HEK293 (cell line): ENCODE data around the gene LRRC57.
A peak's percentile ranks its signal among the peaks of the same experiment; 100 is the strongest.

Experiments used
- HOXC10 ChIP-seq: sonication (generic); formaldehyde crosslinking; IDR thresholded peaks from 2 replicates; pipeline ENCODE4 v1.8.1; 2023; ENCODE audit warnings: mild to moderate bottlenecking, missing genetic modification reagents
- HOXD13 ChIP-seq: sonication (generic); formaldehyde crosslinking; IDR thresholded peaks from 2 replicates; pipeline ENCODE4 v1.8.0; 2022; ENCODE audit warnings: missing genetic modification reagents, borderline replicate concordance
- MEIS1 ChIP-seq: sonication (generic); formaldehyde crosslinking; IDR thresholded peaks from 2 replicates; pipeline ENCODE4 v1.8.1; 2022; ENCODE audit warnings: missing genetic modification reagents, mild to moderate bottlenecking, borderline replicate concordance
- PRDM1 ChIP-seq: fragments of 450-650 bp; formaldehyde crosslinking; IDR thresholded peaks from 2 replicates; pipeline ENCODE4; 2016; ENCODE audit warnings: missing biosample characterization, missing genetic modification characterization
- SALL2 ChIP-seq: fragments of 450-650 bp; formaldehyde crosslinking; IDR thresholded peaks from 2 replicates; pipeline ENCODE4 v1.5.0; 2017; ENCODE audit warnings: missing biosample characterization, mild to moderate bottlenecking, missing genetic modification characterization, borderline replicate concordance
- SETDB1 ChIP-seq: IDR thresholded peaks from one replicate; pipeline ENCODE4 v1.6.1; 2017; ENCODE audit warnings: mild to moderate bottlenecking, low read length, moderate library complexity, mixed read lengths; ENCODE audit not compliant: insufficient read length
- ZFP37 ChIP-seq: fragments of 450-650 bp; formaldehyde crosslinking; IDR thresholded peaks from 2 replicates; pipeline ENCODE4 v1.5.1; 2016; ENCODE audit warnings: missing biosample characterization, missing genetic modification characterization
- ZNF140 ChIP-seq: fragments of 450-650 bp; formaldehyde crosslinking; IDR thresholded peaks from 2 replicates; pipeline ENCODE4 v1.5.1; 2016; ENCODE audit warnings: missing biosample characterization, missing genetic modification characterization
- ZNF184 ChIP-seq: fragments of 450-650 bp; IDR thresholded peaks from 2 replicates; pipeline ENCODE4 v1.5.1; 2018; ENCODE audit warnings: missing biosample characterization, mild to moderate bottlenecking, missing genetic modification characterization
- ZNF202 ChIP-seq: fragments of 450-650 bp; formaldehyde crosslinking; IDR thresholded peaks from 2 replicates; pipeline ENCODE4 v1.5.1; 2016; ENCODE audit warnings: missing biosample characterization, missing genetic modification characterization, borderline replicate concordance
- ZNF211 ChIP-seq: fragments of 450-650 bp; formaldehyde crosslinking; IDR thresholded peaks from 2 replicates; pipeline ENCODE4 v1.5.1; 2016; ENCODE audit warnings: low read depth, missing biosample characterization, missing genetic modification characterization
- ZNF302 ChIP-seq: fragments of 450-650 bp; formaldehyde crosslinking; IDR thresholded peaks from 2 replicates; pipeline ENCODE4 v1.5.1; 2016; ENCODE audit warnings: missing biosample characterization, missing genetic modification characterization, low read depth
- ZNF350 ChIP-seq: fragments of 450-650 bp; formaldehyde crosslinking; IDR thresholded peaks from 2 replicates; pipeline ENCODE4 v1.5.0; 2017; ENCODE audit warnings: missing biosample characterization, mild to moderate bottlenecking, missing genetic modification characterization
- ZNF423 ChIP-seq: fragments of 450-650 bp; formaldehyde crosslinking; IDR thresholded peaks from 2 replicates; pipeline ENCODE4 v1.5.1; 2016; ENCODE audit warnings: missing biosample characterization, missing genetic modification characterization
- ZNF510 ChIP-seq: fragments of 450-650 bp; formaldehyde crosslinking; IDR thresholded peaks from 2 replicates; pipeline ENCODE4 v1.5.1; 2018; ENCODE audit warnings: mild to moderate bottlenecking, missing genetic modification characterization, missing biosample characterization; ENCODE audit not compliant: insufficient replicate concordance
- ZNF585B ChIP-seq: fragments of 450-650 bp; formaldehyde crosslinking; IDR thresholded peaks from 2 replicates; pipeline ENCODE4 v1.5.1; 2016; ENCODE audit warnings: missing biosample characterization, missing genetic modification characterization
- ZNF660 ChIP-seq: fragments of 450-650 bp; IDR thresholded peaks from 2 replicates; pipeline ENCODE4 v1.5.1; 2018; ENCODE audit warnings: missing biosample characterization, mild to moderate bottlenecking, missing genetic modification characterization
- ZNF777 ChIP-seq: fragments of 450-650 bp; formaldehyde crosslinking; IDR thresholded peaks from 2 replicates; pipeline ENCODE4 v1.5.1; 2017; ENCODE audit warnings: missing biosample characterization, missing genetic modification characterization, borderline replicate concordance
- ZNF792 ChIP-seq: fragments of 450-650 bp; formaldehyde crosslinking; IDR thresholded peaks from 2 replicates; pipeline ENCODE4 v1.5.1; 2016; ENCODE audit warnings: missing biosample characterization, missing genetic modification characterization
- TF ChIP-seq, protein P1 (sequence below): fragments of 450-650 bp; formaldehyde crosslinking; IDR thresholded peaks from 2 replicates; pipeline ENCODE4 v1.5.1; 2016; ENCODE audit warnings: missing biosample characterization, missing genetic modification characterization, borderline replicate concordance
- TF ChIP-seq, protein P2 (sequence below): fragments of 450-650 bp; formaldehyde crosslinking; IDR thresholded peaks from 2 replicates; pipeline ENCODE4 v1.5.1; 2016; ENCODE audit warnings: missing biosample characterization, missing genetic modification characterization
- TF ChIP-seq, protein P3 (sequence below): fragments of 450-650 bp; formaldehyde crosslinking; IDR thresholded peaks from 2 replicates; pipeline ENCODE4 v1.5.1; 2017; ENCODE audit warnings: missing biosample characterization, mild to moderate bottlenecking, missing genetic modification characterization, moderate library complexity
- TF ChIP-seq, protein P4 (sequence below): fragments of 450-650 bp; formaldehyde crosslinking; conservative IDR thresholded peaks from 2 replicates; pipeline ENCODE4 v1.5.1; 2016; ENCODE audit warnings: low read depth, missing biosample characterization, missing genetic modification characterization
- TF ChIP-seq, protein P5 (sequence below): fragments of 450-650 bp; formaldehyde crosslinking; IDR thresholded peaks from 2 replicates; pipeline ENCODE4 v1.5.1; 2016; ENCODE audit warnings: missing biosample characterization, missing genetic modification characterization
- TF ChIP-seq, protein P6 (sequence below): fragments of 450-650 bp; formaldehyde crosslinking; IDR thresholded peaks from 2 replicates; pipeline ENCODE4 v1.5.1; 2016; ENCODE audit warnings: missing biosample characterization, missing genetic modification characterization

Gene LRRC57

GRCh38 chr15:42490671-42491538, 57.7 kb downstream of the LRRC57 start, which contains the start of gene ZNF106 (continued):
- TF ChIP-seq, protein P1, sequence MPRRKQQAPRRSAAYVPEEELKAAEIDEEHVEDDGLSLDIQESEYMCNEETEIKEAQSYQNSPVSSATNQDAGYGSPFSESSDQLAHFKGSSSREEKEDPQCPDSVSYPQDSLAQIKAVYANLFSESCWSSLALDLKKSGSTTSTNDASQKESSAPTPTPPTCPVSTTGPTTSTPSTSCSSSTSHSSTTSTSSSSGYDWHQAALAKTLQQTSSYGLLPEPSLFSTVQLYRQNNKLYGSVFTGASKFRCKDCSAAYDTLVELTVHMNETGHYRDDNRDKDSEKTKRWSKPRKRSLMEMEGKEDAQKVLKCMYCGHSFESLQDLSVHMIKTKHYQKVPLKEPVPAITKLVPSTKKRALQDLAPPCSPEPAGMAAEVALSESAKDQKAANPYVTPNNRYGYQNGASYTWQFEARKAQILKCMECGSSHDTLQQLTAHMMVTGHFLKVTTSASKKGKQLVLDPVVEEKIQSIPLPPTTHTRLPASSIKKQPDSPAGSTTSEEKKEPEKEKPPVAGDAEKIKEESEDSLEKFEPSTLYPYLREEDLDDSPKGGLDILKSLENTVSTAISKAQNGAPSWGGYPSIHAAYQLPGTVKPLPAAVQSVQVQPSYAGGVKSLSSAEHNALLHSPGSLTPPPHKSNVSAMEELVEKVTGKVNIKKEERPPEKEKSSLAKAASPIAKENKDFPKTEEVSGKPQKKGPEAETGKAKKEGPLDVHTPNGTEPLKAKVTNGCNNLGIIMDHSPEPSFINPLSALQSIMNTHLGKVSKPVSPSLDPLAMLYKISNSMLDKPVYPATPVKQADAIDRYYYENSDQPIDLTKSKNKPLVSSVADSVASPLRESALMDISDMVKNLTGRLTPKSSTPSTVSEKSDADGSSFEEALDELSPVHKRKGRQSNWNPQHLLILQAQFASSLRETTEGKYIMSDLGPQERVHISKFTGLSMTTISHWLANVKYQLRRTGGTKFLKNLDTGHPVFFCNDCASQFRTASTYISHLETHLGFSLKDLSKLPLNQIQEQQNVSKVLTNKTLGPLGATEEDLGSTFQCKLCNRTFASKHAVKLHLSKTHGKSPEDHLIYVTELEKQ (tag by site-specific recombination), result peak; percentile 43; the same call in 1 of the 2 replicates
- no peak for TF ChIP-seq ZNF585B (tag by site-specific recombination)
- TF ChIP-seq, protein P2, sequence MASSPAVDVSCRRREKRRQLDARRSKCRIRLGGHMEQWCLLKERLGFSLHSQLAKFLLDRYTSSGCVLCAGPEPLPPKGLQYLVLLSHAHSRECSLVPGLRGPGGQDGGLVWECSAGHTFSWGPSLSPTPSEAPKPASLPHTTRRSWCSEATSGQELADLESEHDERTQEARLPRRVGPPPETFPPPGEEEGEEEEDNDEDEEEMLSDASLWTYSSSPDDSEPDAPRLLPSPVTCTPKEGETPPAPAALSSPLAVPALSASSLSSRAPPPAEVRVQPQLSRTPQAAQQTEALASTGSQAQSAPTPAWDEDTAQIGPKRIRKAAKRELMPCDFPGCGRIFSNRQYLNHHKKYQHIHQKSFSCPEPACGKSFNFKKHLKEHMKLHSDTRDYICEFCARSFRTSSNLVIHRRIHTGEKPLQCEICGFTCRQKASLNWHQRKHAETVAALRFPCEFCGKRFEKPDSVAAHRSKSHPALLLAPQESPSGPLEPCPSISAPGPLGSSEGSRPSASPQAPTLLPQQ (tag by site-specific recombination), result 0 out of 2 replicates have a peak, but pooled peaks have one; percentile 75
- TF ChIP-seq, protein P3, sequence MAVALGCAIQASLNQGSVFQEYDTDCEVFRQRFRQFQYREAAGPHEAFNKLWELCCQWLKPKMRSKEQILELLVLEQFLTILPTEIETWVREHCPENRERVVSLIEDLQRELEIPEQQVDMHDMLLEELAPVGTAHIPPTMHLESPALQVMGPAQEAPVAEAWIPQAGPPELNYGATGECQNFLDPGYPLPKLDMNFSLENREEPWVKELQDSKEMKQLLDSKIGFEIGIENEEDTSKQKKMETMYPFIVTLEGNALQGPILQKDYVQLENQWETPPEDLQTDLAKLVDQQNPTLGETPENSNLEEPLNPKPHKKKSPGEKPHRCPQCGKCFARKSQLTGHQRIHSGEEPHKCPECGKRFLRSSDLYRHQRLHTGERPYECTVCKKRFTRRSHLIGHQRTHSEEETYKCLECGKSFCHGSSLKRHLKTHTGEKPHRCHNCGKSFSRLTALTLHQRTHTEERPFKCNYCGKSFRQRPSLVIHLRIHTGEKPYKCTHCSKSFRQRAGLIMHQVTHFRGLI (tag by site-specific recombination), result no peak
- no peak for TF ChIP-seq ZNF792 (tag by site-specific recombination)
- TF ChIP-seq, protein P4, sequence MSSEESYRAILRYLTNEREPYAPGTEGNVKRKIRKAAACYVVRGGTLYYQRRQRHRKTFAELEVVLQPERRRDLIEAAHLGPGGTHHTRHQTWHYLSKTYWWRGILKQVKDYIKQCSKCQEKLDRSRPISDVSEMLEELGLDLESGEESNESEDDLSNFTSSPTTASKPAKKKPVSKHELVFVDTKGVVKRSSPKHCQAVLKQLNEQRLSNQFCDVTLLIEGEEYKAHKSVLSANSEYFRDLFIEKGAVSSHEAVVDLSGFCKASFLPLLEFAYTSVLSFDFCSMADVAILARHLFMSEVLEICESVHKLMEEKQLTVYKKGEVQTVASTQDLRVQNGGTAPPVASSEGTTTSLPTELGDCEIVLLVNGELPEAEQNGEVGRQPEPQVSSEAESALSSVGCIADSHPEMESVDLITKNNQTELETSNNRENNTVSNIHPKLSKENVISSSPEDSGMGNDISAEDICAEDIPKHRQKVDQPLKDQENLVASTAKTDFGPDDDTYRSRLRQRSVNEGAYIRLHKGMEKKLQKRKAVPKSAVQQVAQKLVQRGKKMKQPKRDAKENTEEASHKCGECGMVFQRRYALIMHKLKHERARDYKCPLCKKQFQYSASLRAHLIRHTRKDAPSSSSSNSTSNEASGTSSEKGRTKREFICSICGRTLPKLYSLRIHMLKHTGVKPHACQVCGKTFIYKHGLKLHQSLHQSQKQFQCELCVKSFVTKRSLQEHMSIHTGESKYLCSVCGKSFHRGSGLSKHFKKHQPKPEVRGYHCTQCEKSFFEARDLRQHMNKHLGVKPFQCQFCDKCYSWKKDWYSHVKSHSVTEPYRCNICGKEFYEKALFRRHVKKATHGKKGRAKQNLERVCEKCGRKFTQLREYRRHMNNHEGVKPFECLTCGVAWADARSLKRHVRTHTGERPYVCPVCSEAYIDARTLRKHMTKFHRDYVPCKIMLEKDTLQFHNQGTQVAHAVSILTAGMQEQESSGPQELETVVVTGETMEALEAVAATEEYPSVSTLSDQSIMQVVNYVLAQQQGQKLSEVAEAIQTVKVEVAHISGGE, result peak; percentile 47
- no peak for TF ChIP-seq ZNF350 (tag by site-specific recombination)
- peak; percentile 84 for TF ChIP-seq ZNF660
- TF ChIP-seq, protein P5, sequence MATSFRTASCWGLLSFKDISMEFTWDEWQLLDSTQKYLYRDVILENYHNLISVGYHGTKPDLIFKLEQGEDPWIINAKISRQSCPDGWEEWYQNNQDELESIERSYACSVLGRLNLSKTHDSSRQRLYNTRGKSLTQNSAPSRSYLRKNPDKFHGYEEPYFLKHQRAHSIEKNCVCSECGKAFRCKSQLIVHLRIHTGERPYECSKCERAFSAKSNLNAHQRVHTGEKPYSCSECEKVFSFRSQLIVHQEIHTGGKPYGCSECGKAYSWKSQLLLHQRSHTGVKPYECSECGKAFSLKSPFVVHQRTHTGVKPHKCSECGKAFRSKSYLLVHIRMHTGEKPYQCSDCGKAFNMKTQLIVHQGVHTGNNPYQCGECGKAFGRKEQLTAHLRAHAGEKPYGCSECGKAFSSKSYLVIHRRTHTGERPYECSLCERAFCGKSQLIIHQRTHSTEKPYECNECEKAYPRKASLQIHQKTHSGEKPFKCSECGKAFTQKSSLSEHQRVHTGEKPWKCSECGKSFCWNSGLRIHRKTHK (tag by site-specific recombination), result no peak
- TF ChIP-seq ZNF211 (tag by site-specific recombination), result no peak
- TF ChIP-seq PRDM1 (tag by site-specific recombination), result 0 out of 2 replicates have a peak, but pooled peaks have one; percentile 46
- TF ChIP-seq ZNF510 (tag by site-specific recombination), result no peak
- no peak for TF ChIP-seq ZNF777 (tag by site-specific recombination)
- no peak for TF ChIP-seq ZNF423
- no peak for TF ChIP-seq ZNF140 (tag by site-specific recombination)
- TF ChIP-seq HOXD13 (CRISPR knock-in tag), result no peak
- no peak for TF ChIP-seq SALL2 (tag by site-specific recombination)
- no peak for TF ChIP-seq MEIS1 (CRISPR knock-in tag)
- 0 out of 2 replicates have a peak, but pooled peaks have one; percentile 32 for TF ChIP-seq ZFP37 (tag by site-specific recombination)
- TF ChIP-seq ZNF202, result no peak
- TF ChIP-seq, protein P6, sequence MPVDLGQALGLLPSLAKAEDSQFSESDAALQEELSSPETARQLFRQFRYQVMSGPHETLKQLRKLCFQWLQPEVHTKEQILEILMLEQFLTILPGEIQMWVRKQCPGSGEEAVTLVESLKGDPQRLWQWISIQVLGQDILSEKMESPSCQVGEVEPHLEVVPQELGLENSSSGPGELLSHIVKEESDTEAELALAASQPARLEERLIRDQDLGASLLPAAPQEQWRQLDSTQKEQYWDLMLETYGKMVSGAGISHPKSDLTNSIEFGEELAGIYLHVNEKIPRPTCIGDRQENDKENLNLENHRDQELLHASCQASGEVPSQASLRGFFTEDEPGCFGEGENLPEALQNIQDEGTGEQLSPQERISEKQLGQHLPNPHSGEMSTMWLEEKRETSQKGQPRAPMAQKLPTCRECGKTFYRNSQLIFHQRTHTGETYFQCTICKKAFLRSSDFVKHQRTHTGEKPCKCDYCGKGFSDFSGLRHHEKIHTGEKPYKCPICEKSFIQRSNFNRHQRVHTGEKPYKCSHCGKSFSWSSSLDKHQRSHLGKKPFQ (tag by site-specific recombination), result peak; percentile 67
- no peak for TF ChIP-seq SETDB1
- no peak for TF ChIP-seq HOXC10 (CRISPR knock-in tag)
- TF ChIP-seq ZNF302 (tag by site-specific recombination), result no peak
- TF ChIP-seq ZNF184 (tag by site-specific recombination), result peak; percentile 9; the same call in 1 of the 2 replicates
